IMR-90 (cell line): Measurements from ENCODE around the gene PITPNM3. TPM values are rescaled to one million over a fixed set of nuclear protein-coding genes. Genes with fewer than 3 reads are reported as not detected.

ENCODE experiments used
- ATAC-seq: fragments of 200-7000 bp; cut with Tn5 transposase; 2 replicates; pipeline ENCODE4 v1.9.1; 2020; ENCODE audit warnings: low read depth, mild to moderate bottlenecking, moderate library complexity
- BruUV-seq: library from RNA; stranded (reverse); fragments of 400-500 nt; replicated peaks from 2 replicates; lab custom pipeline; 2021; lab: Mats Ljungman, UMichigan
- CTCF ChIA-PET: fragments of 300-600 bp; formaldehyde crosslinking; extraction: SDS; loops from one replicate; lab custom pipeline; 2021; ENCODE audit warnings: antibody characterized with exemption; lab: Yijun Ruan, JAX
- POLR2A ChIA-PET: fragments of 300-600 bp; sonication (Branson Sonifier 250); formaldehyde crosslinking; loops from one replicate; lab custom pipeline; 2022; ENCODE audit warnings: antibody characterized with exemption; ENCODE audit not compliant: unreplicated experiment; lab: Charles Lee
- DNase-seq: peaks from one replicate; pipeline ENCODE4 v3.0.0; 2013
- H2AFZ ChIP-seq: replicated peaks from 2 replicates; pipeline ENCODE3; 2013; ENCODE audit warnings: low read length, mild to moderate bottlenecking; ENCODE audit not compliant: poor library complexity
- H2AK5ac ChIP-seq: 2 replicates; pipeline ENCODE4 v1.6.1; 2013; ENCODE audit warnings: low read depth, low read length, inconsistent platforms
- H2AK9ac ChIP-seq: replicated peaks from 2 replicates; pipeline ENCODE3; 2013; ENCODE audit warnings: mild to moderate bottlenecking, low read depth, low read length, moderate library complexity; ENCODE audit not compliant: poor library complexity
- H2BK120ac ChIP-seq: 2 replicates; pipeline ENCODE4 v1.6.1; 2013; ENCODE audit warnings: low read depth, low read length, inconsistent platforms
- H2BK15ac ChIP-seq: 3 replicates; pipeline ENCODE4 v1.6.1; 2013; ENCODE audit warnings: low read depth, low read length, inconsistent platforms
- H2BK20ac ChIP-seq: 2 replicates; pipeline ENCODE4 v1.6.1; 2013; ENCODE audit warnings: low read depth, mild to moderate bottlenecking, inconsistent platforms, low read length, moderate library complexity
- H2BK5ac ChIP-seq: 2 replicates; pipeline ENCODE4 v1.6.1; 2013; ENCODE audit warnings: mild to moderate bottlenecking, low read depth, low read length, inconsistent platforms; ENCODE audit not compliant: poor library complexity, severe bottlenecking
- H3K14ac ChIP-seq: replicated peaks from 2 replicates; pipeline ENCODE4 v1.6.1; 2013; ENCODE audit warnings: low read depth, low read length, inconsistent platforms
- H3K18ac ChIP-seq: 2 replicates; pipeline ENCODE4 v1.6.1; 2013; ENCODE audit warnings: low read depth, low read length, control low read depth
- H3K23ac ChIP-seq: 2 replicates; pipeline ENCODE4 v1.6.1; 2013; ENCODE audit warnings: low read depth, low read length, inconsistent platforms
- H3K27ac ChIP-seq: 2 replicates; pipeline ENCODE4 v1.5.1; 2013; ENCODE audit warnings: mild to moderate bottlenecking, control low read depth, low read length; ENCODE audit not compliant: insufficient read depth
- H3K27me3 ChIP-seq: 2 replicates; pipeline ENCODE4 v1.6.1; 2013; ENCODE audit warnings: low read length; ENCODE audit not compliant: control insufficient read depth, insufficient read depth
- H3K36me3 ChIP-seq: 2 replicates; pipeline ENCODE4 v1.6.1; 2013; ENCODE audit warnings: low read length, mixed read lengths; ENCODE audit not compliant: control insufficient read depth, insufficient read depth
- H3K4ac ChIP-seq: 2 replicates; pipeline ENCODE4 v1.6.1; 2013; ENCODE audit warnings: low read depth, low read length, inconsistent platforms
- H3K4me1 ChIP-seq: 2 replicates; pipeline ENCODE4 v1.6.1; 2013; ENCODE audit warnings: low read length, mixed read lengths; ENCODE audit not compliant: control insufficient read depth, insufficient read depth
- H3K4me2 ChIP-seq: 2 replicates; pipeline ENCODE4 v1.6.1; 2013; ENCODE audit warnings: low read depth, mild to moderate bottlenecking, control low read depth, low read length, moderate library complexity
- H3K4me3 ChIP-seq: 2 replicates; pipeline ENCODE4 v1.5.1; 2013; ENCODE audit warnings: low read depth, mild to moderate bottlenecking, control low read depth, low read length, moderate library complexity; ENCODE audit not compliant: insufficient read depth
- H3K56ac ChIP-seq: 2 replicates; pipeline ENCODE4 v1.6.1; 2013; ENCODE audit warnings: low read length, inconsistent platforms; ENCODE audit not compliant: insufficient read depth; ENCODE audit errors: extremely low read depth
- H3K79me1 ChIP-seq, 2 experiments: 2 replicates each; pipeline ENCODE4 v1.6.1; 2013; ENCODE audit warnings: low read length in 2 of 2, inconsistent platforms in 1 of 2, low read depth in 1 of 2
- H3K9ac ChIP-seq: 2 replicates; pipeline ENCODE4 v1.6.1; 2013; ENCODE audit warnings: low read depth, low read length, control low read depth
- H3K9me1 ChIP-seq: 2 replicates; pipeline ENCODE4 v1.6.1; 2013; ENCODE audit warnings: low read length, inconsistent platforms; ENCODE audit not compliant: insufficient read depth
- H3K9me3 ChIP-seq: 2 replicates; pipeline ENCODE4 v1.6.1; 2013; ENCODE audit warnings: low read length; ENCODE audit not compliant: control insufficient read depth, insufficient read depth
- H4K20me1 ChIP-seq: 2 replicates; pipeline ENCODE4 v1.6.1; 2013; ENCODE audit warnings: low read length, inconsistent platforms; ENCODE audit not compliant: insufficient read depth
- H4K5ac ChIP-seq: 2 replicates; pipeline ENCODE4 v1.6.1; 2013; ENCODE audit warnings: mild to moderate bottlenecking, low read depth, low read length, control low read depth
- H4K8ac ChIP-seq, 2 experiments: 2 replicates each; pipeline ENCODE4 v1.6.1; 2013; ENCODE audit warnings: low read depth in 2 of 2, low read length in 2 of 2, control low read depth in 1 of 2, inconsistent platforms in 1 of 2
- H4K91ac ChIP-seq: 2 replicates; pipeline ENCODE4 v1.6.1; 2013; ENCODE audit warnings: low read depth, low read length, inconsistent platforms; ENCODE audit not compliant: insufficient read depth
- BHLHE40 ChIP-seq: fragments of 150-350 bp; IDR thresholded peaks from 2 replicates; pipeline ENCODE4 v1.6.1; 2016; ENCODE audit warnings: mild to moderate bottlenecking, low read depth, low read length
- CHD1 ChIP-seq: IDR thresholded peaks from 2 replicates; pipeline ENCODE4 v1.6.1; 2012; ENCODE audit warnings: low read depth, low read length, improper control_type of control experiment
- CTCF ChIP-seq: conservative IDR thresholded peaks from 2 replicates; pipeline ENCODE4 v1.5.1; 2012; ENCODE audit warnings: mild to moderate bottlenecking, low read depth, low read length, improper control_type of control experiment
- MAFK ChIP-seq: IDR thresholded peaks from 2 replicates; pipeline ENCODE4 v1.6.1; 2012; ENCODE audit warnings: low read depth, low read length, improper control_type of control experiment
- MAZ ChIP-seq: IDR thresholded peaks from 2 replicates; pipeline ENCODE4 v1.6.1; 2012; ENCODE audit warnings: low read depth, mild to moderate bottlenecking, low read length, improper control_type of control experiment, moderate library complexity, borderline replicate concordance
- RCOR1 ChIP-seq: IDR thresholded peaks from 2 replicates; pipeline ENCODE4 v1.6.1; 2012; ENCODE audit warnings: mild to moderate bottlenecking, low read length, improper control_type of control experiment; ENCODE audit not compliant: insufficient replicate concordance
- RFX5 ChIP-seq: IDR thresholded peaks from 2 replicates; pipeline ENCODE4 v1.8.0; 2012; ENCODE audit warnings: low read depth, mild to moderate bottlenecking, low read length, moderate library complexity
- WGBS, 2 experiments: methylation state at CpG; one replicate each; pipeline versions ENCODE4 v1.1.5 to v1.1.7; 2013; ENCODE audit warnings: missing lambda C conversion rate in 2 of 2; ENCODE audit not compliant: insufficient read length in 1 of 2; ENCODE audit errors: extremely low coverage in 2 of 2; 5-methylcytosine and 5-hydroxymethylcytosine counted together
- dilution Hi-C: fragments of 300-500 bp; cut with HindIII; formaldehyde crosslinking; loops from one replicate; pipeline ENCODE4 v1.14.3; 2018; ENCODE audit warnings: low sequenced_read_pairs; ENCODE audit not compliant: unreplicated experiment
- in situ Hi-C: fragments of 300-500 bp; cut with MboI; formaldehyde crosslinking; loops from 3 replicates; pipeline ENCODE4 v1.14.3; 2019; ENCODE audit warnings: low sequenced_read_pairs, inconsistent platforms, mixed read lengths
- intact Hi-C: fragments of 100-400 bp; cut with micrococcal nuclease; formaldehyde crosslinking; loops from 2 replicates; pipeline ENCODE4 v1.10.0; 2022
- polyA plus RNA-seq, 3 experiments: library from polyadenylated mRNA; depleted of rRNA; stranded (reverse); fragments of >200 nt; gene quantifications; 2 replicates each; pipeline ENCODE4 v1.2.3, GENCODE V29; 2012; ENCODE audit warnings: low replicate concordance in 1 of 3
- total RNA-seq: library from RNA; depleted of rRNA; stranded (reverse); fragments of >200 nt; gene quantifications from 2 replicates; pipeline ENCODE4 v1.2.3, GENCODE V29; 2012
- TF ChIP-seq, protein P1 (sequence below): fragments of 150-350 bp; IDR thresholded peaks from 2 replicates; pipeline ENCODE4 v1.6.1; 2017; ENCODE audit warnings: mild to moderate bottlenecking, antibody characterized with exemption, low read length, low read depth

PITPNM3 gene
- total and polyA plus RNA-seq, 2 of the 4 experiments (the other 2 are of a cell fraction), result 0.54 to 1.7 TPM

DNA sequence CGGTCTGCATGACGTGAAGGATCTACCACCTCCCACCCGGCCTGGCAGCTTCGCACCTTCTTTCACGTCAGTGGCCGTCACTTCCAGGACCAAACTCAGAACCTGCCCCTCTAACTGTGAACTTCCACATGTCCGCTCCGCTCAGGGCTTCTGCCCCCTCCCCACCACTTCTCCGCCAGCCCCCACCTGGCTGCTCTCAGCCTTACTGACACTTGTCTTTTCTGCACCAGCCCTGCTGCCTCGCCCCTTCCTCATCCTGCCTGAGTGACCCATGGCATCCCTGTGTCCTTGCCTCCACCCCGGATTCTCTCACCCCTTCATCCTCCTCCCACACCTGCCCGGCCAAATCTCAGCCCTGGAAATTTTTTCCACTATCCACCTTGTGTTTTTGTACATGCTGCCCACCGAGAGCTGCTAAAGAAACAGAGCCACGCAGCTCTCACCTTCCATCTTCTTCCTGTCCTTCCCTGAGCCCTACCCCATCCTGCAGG lies 97.8 kb downstream of the PITPNM3 start:
- no peak for TF ChIP-seq RCOR1
- no peak for TF ChIP-seq MAFK
- TF ChIP-seq, protein P1, sequence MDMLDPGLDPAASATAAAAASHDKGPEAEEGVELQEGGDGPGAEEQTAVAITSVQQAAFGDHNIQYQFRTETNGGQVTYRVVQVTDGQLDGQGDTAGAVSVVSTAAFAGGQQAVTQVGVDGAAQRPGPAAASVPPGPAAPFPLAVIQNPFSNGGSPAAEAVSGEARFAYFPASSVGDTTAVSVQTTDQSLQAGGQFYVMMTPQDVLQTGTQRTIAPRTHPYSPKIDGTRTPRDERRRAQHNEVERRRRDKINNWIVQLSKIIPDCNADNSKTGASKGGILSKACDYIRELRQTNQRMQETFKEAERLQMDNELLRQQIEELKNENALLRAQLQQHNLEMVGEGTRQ, result no peak
- TF ChIP-seq MAZ, result no peak
- TF ChIP-seq RFX5, result no peak
- no peak for TF ChIP-seq BHLHE40
- no peak for TF ChIP-seq CHD1
- TF ChIP-seq CTCF, result no peak
- H3K4me1 ChIP-seq, result peaks cover 11% of the 10 kb centered on the region
- H3K9me3 ChIP-seq, result no peaks in the 10 kb centered on the region
- H3K4ac ChIP-seq, result no peak overlapping the region; the same call in 1 of the 2 replicates
- H2BK120ac ChIP-seq, result 0 out of 2 replicates have a peak overlapping the region, but pooled peaks have one; percentile 3
- ChIA-PET POLR2A (no interaction called here), CTCF (no interaction called here)
- no peak overlapping the region for H2BK15ac ChIP-seq
- H2BK5ac ChIP-seq, result no peak overlapping the region
- intact Hi-C loops, result no loop called here
- ATAC-seq (no peak), DNase-seq (no peak)
- no peak overlapping the region for H3K4me2 ChIP-seq
- no peaks in the 10 kb centered on the region for H4K20me1 ChIP-seq
- in situ Hi-C loops, result no loop called here
- H4K5ac ChIP-seq, result no peak overlapping the region
- no TSS peak for BruUV-seq
- no peak overlapping the region for H4K8ac ChIP-seq
- no peak overlapping the region for H3K14ac ChIP-seq
- H2BK20ac ChIP-seq, result no peak overlapping the region
- H2AFZ ChIP-seq, result no peak overlapping the region
- peaks cover 9% of the 10 kb centered on the region for H3K9me1 ChIP-seq
- no peak overlapping the region for H3K27ac ChIP-seq
- no peaks in the 10 kb centered on the region for H3K79me1 ChIP-seq
- no peak overlapping the region for H3K18ac ChIP-seq
- no peak overlapping the region for H3K23ac ChIP-seq
- peak overlapping the region; percentile 57 for H2AK5ac ChIP-seq
- H4K91ac ChIP-seq, result no peak overlapping the region
- H3K4me3 ChIP-seq, result no peak overlapping the region
- no peak overlapping the region for H3K9ac ChIP-seq
- H3K27me3 ChIP-seq, result no peaks in the 10 kb centered on the region
- dilution Hi-C loops, result no loop called here
- no peak overlapping the region for H2AK9ac ChIP-seq
- WGBS, 2 experiments, result 79% methylated on average over 9 of the region's 14 CpGs; no CpG with 5 or more reads in 1 of the 2 experiments
- no peak overlapping the region for H3K56ac ChIP-seq
- H3K36me3 ChIP-seq, result no peaks in the 10 kb centered on the region
